ENCODE results near the gene BCL7B.
A peak's percentile ranks its signal among the peaks of the same experiment; 100 is the strongest.

Gene BCL7B

GRCh38 chr7:73602721-73603651, 45.5 kb upstream of the BCL7B start:
- CTCF ChIA-PET = interaction anchor here (6.5 kb wide), 1 partner anchor 122 kb away, joined by 82 read pairs; no protein-coding TSS in a partner anchor
- TF ChIP-seq ZNF140 (tag by site-specific recombination; IDR thresholded peaks at IDR 0.05) (no peak), KLF8 (tag by site-specific recombination; IDR thresholded peaks at IDR 0.05) (no peak), GLIS1 (tag by site-specific recombination; IDR thresholded peaks at IDR 0.05) (peak; percentile 50; the same call in 1 of the 2 replicates), ZNF2 (tag by site-specific recombination; IDR thresholded peaks at IDR 0.05) (no peak), ZNF274 (IDR thresholded peaks at IDR 0.05; ENCODE audit: low read length) (no peak), ZNF274 (tag by site-specific recombination; IDR thresholded peaks at IDR 0.05; ENCODE audit: borderline replicate concordance) (no peak)
- TF ChIP-seq, protein P1, sequence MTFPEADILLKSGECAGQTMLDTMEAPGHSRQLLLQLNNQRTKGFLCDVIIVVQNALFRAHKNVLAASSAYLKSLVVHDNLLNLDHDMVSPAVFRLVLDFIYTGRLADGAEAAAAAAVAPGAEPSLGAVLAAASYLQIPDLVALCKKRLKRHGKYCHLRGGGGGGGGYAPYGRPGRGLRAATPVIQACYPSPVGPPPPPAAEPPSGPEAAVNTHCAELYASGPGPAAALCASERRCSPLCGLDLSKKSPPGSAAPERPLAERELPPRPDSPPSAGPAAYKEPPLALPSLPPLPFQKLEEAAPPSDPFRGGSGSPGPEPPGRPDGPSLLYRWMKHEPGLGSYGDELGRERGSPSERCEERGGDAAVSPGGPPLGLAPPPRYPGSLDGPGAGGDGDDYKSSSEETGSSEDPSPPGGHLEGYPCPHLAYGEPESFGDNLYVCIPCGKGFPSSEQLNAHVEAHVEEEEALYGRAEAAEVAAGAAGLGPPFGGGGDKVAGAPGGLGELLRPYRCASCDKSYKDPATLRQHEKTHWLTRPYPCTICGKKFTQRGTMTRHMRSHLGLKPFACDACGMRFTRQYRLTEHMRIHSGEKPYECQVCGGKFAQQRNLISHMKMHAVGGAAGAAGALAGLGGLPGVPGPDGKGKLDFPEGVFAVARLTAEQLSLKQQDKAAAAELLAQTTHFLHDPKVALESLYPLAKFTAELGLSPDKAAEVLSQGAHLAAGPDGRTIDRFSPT (tag by site-specific recombination; IDR thresholded peaks at IDR 0.05) = 0 out of 2 replicates have a peak, but pooled peaks have one; percentile 22
- TF ChIP-seq, protein P2, sequence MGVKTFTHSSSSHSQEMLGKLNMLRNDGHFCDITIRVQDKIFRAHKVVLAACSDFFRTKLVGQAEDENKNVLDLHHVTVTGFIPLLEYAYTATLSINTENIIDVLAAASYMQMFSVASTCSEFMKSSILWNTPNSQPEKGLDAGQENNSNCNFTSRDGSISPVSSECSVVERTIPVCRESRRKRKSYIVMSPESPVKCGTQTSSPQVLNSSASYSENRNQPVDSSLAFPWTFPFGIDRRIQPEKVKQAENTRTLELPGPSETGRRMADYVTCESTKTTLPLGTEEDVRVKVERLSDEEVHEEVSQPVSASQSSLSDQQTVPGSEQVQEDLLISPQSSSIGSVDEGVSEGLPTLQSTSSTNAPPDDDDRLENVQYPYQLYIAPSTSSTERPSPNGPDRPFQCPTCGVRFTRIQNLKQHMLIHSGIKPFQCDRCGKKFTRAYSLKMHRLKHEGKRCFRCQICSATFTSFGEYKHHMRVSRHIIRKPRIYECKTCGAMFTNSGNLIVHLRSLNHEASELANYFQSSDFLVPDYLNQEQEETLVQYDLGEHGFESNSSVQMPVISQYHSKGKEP (tag by site-specific recombination; IDR thresholded peaks at IDR 0.05) = no peak
- TF ChIP-seq, protein P3, sequence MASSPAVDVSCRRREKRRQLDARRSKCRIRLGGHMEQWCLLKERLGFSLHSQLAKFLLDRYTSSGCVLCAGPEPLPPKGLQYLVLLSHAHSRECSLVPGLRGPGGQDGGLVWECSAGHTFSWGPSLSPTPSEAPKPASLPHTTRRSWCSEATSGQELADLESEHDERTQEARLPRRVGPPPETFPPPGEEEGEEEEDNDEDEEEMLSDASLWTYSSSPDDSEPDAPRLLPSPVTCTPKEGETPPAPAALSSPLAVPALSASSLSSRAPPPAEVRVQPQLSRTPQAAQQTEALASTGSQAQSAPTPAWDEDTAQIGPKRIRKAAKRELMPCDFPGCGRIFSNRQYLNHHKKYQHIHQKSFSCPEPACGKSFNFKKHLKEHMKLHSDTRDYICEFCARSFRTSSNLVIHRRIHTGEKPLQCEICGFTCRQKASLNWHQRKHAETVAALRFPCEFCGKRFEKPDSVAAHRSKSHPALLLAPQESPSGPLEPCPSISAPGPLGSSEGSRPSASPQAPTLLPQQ (tag by site-specific recombination; IDR thresholded peaks at IDR 0.05) = no peak
- Histone ChIP-seq H3K36me3 (ENCODE audit: control insufficient read depth in 2 of 2, insufficient read depth in 1 of 2, low read length in 2 of 2) (no peaks in the 10 kb centered on the region), H3K9me3 (ENCODE audit: control insufficient read depth, insufficient read depth, low read depth, low read length) (no peaks in the 10 kb centered on the region), H3K4me3 (ENCODE audit: low read depth, low read length) (no peak overlapping the region), H3K4me1 (ENCODE audit: control insufficient read depth, insufficient read depth, low read length) (no peaks in the 10 kb centered on the region), H3K27ac (ENCODE audit: extremely low read depth, low read depth, low read length) (no peak overlapping the region)
- POLR2A ChIA-PET = no interaction called here

DNA sequence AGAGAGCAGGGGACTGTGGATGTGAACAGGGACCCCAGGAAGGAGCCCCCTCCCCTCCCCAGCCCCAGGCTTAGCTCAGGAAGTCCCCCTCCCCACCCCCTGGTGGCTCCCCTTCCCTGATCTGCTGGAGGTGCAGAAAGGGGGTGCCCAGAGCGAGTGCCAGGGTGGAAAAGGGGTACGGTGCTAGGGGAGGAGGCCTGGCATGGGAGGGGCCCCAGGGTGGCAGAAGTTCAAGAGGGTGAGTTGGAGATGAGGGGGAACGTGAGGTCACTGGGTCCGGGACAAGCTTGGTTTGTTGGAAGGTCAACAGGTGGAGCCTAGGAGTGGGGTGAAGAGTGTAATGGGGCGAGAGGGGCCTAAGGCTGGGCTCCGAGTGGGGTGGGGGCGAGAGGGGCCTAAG, 42.4 kb upstream of the BCL7B start:
- H3K27ac ChIP-seq (ENCODE audit: extremely low read depth, low read depth, low read length) = no peak overlapping the region
- peak; percentile 32; the same call in 1 of the 2 replicates for TF ChIP-seq SCRT2 (tag by site-specific recombination; IDR thresholded peaks at IDR 0.05)
- no peak for TF ChIP-seq ZNF214 (tag by site-specific recombination; IDR thresholded peaks at IDR 0.05; ENCODE audit: borderline replicate concordance)
- H3K36me3 ChIP-seq (ENCODE audit: control insufficient read depth in 2 of 2, insufficient read depth in 1 of 2, low read length in 2 of 2) = no peaks in the 10 kb centered on the region
- CTCF ChIA-PET = interaction anchor here (0.6 to 0.7 kb wide), 2 partner anchors 124 to 691 kb away, joined by 3 read pairs; no protein-coding TSS in a partner anchor
- H3K4me1 ChIP-seq (ENCODE audit: control insufficient read depth, insufficient read depth, low read length) = no peaks in the 10 kb centered on the region
- POLR2A ChIA-PET = no interaction called here
- H3K9me3 ChIP-seq (ENCODE audit: control insufficient read depth, insufficient read depth, low read depth, low read length) = no peaks in the 10 kb centered on the region
- H3K4me3 ChIP-seq (ENCODE audit: low read depth, low read length) = no peak overlapping the region

DNA sequence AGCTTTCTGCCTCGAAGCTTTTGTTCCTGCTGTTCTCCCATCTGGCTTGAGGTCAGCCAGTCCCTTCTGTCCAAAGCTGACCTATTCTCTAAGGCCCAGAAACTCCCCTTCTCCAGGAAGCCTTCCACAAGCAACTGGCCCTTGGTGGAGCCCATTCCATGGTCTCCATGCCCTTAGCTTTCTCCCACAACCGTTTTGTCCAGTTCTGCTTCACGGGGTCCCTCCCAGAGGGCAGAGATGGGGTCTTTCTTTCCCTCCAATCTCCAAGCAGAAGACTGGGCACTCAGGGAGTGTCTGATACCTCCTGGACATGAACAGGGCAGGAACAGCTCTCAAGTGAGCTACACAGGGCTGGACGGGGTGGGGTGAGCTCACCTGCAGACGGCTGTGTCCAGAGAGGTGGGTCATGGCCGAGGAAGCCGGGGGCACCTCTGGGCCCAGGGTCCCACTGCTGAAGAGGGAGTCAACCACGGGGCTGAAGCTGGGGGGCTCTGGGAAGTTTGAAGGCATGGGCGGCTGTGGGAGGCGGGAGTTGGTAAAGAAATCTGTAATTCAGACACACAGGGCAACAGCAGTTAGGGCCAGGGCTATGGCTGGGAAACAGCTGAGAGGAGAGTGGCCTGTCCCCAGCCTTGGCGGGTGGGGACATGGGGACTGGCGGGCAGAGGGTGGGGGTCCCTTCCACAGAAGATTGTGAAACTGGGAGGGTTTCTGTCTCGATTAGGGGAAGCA, 41.8 kb upstream of the BCL7B start:
- ChIA-PET CTCF (interaction anchor here (0.6 to 0.9 kb wide), 6 partner anchors 8 to 691 kb away, joined by 3 to 4 read pairs (median 3); no protein-coding TSS in a partner anchor), POLR2A (interaction anchor here (0.9 kb wide), 1 partner anchor 21 kb away, joined by 3 read pairs; the partner anchor contains the start of gene TBL2)
- no peaks in the 10 kb centered on the region for H3K9me3 ChIP-seq (ENCODE audit: control insufficient read depth, insufficient read depth, low read depth, low read length)
- no peak overlapping the region for H3K4me3 ChIP-seq (ENCODE audit: low read depth, low read length)
- H3K27ac ChIP-seq (ENCODE audit: extremely low read depth, low read depth, low read length) = no peak overlapping the region
- no peaks in the 10 kb centered on the region for H3K4me1 ChIP-seq (ENCODE audit: control insufficient read depth, insufficient read depth, low read length)
- no peaks in the 10 kb centered on the region for H3K36me3 ChIP-seq (ENCODE audit: control insufficient read depth in 2 of 2, insufficient read depth in 1 of 2, low read length in 2 of 2)
- TF ChIP-seq SP7 (tag by site-specific recombination; IDR thresholded peaks at IDR 0.05) (no peak), ZNF24 (tag by site-specific recombination; IDR thresholded peaks at IDR 0.05) (no peak), ZNF785 (tag by site-specific recombination; IDR thresholded peaks at IDR 0.05) (no peak), HOXA7 (CRISPR knock-in tag; IDR thresholded peaks at IDR 0.05; ENCODE audit: borderline replicate concordance) (no peak), ZSCAN18 (tag by site-specific recombination; IDR thresholded peaks at IDR 0.05) (no peak), ZNF792 (tag by site-specific recombination; IDR thresholded peaks at IDR 0.05) (no peak)
- TF ChIP-seq, protein P4, sequence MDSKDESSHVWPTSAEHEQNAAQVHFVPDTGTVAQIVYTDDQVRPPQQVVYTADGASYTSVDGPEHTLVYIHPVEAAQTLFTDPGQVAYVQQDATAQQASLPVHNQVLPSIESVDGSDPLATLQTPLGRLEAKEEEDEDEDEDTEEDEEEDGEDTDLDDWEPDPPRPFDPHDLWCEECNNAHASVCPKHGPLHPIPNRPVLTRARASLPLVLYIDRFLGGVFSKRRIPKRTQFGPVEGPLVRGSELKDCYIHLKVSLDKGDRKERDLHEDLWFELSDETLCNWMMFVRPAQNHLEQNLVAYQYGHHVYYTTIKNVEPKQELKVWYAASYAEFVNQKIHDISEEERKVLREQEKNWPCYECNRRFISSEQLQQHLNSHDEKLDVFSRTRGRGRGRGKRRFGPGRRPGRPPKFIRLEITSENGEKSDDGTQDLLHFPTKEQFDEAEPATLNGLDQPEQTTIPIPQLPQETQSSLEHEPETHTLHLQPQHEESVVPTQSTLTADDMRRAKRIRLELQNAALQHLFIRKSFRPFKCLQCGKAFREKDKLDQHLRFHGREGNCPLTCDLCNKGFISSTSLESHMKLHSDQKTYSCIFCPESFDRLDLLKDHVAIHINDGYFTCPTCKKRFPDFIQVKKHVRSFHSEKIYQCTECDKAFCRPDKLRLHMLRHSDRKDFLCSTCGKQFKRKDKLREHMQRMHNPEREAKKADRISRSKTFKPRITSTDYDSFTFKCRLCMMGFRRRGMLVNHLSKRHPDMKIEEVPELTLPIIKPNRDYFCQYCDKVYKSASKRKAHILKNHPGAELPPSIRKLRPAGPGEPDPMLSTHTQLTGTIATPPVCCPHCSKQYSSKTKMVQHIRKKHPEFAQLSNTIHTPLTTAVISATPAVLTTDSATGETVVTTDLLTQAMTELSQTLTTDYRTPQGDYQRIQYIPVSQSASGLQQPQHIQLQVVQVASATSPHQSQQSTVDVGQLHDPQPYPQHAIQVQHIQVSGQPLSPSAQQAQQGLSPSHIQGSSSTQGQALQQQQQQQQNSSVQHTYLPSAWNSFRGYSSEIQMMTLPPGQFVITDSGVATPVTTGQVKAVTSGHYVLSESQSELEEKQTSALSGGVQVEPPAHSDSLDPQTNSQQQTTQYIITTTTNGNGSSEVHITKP (tag by site-specific recombination; IDR thresholded peaks at IDR 0.05) = no peak
